HFF-Myc (cell line): ENCODE data around the gene ATP5MK.

ENCODE experiments used
- DNase-seq: peaks from one replicate; pipeline ENCODE4 v3.0.0-alpha.2; 2011; ENCODE audit warnings: low read depth; ENCODE audit errors: extremely low read depth
- H3K4me3 ChIP-seq: replicated peaks from 2 replicates; pipeline ENCODE4 v1.5.1; 2011; ENCODE audit warnings: low read depth, mild to moderate bottlenecking, control low read depth, low read length
- CTCF ChIP-seq: IDR thresholded peaks from 2 replicates; pipeline ENCODE4 v1.5.1; 2012; ENCODE audit warnings: mild to moderate bottlenecking, low read depth, low read length, control low read depth; ENCODE audit errors: missing control alignments

ATP5MK gene

GRCh38 chr10:103413564-103413963 lies 17.3 kb upstream of the ATP5MK start:
- H3K4me3 ChIP-seq = no peak overlapping the region
- no peak for DNase-seq
- no peak for TF ChIP-seq CTCF

- no peak for TF ChIP-seq CTCF
- no peak for DNase-seq
- H3K4me3 ChIP-seq = peak overlapping the region; percentile 98
Measured at GRCh38 chr10:103397191-103397825, 1.0 kb upstream of the ATP5MK start.

- no peak for DNase-seq
- TF ChIP-seq CTCF = no peak
- H3K4me3 ChIP-seq = peak overlapping the region; percentile 98
Measured at GRCh38 chr10:103396789-103397087, 463 bp upstream of the ATP5MK start.

- DNase-seq = no peak
- H3K4me3 ChIP-seq = peak overlapping the region; percentile 98
- no peak for TF ChIP-seq CTCF
Measured at GRCh38 chr10:103395754-103396066, 565 bp downstream of the ATP5MK start.

GRCh38 chr10:103394180-103394579 lies 2.1 kb downstream of the ATP5MK start:
- TF ChIP-seq CTCF = no peak
- peak overlapping the region; percentile 98; the same call in 1 of the 2 replicates for H3K4me3 ChIP-seq
- no peak for DNase-seq

- no peak for TF ChIP-seq CTCF
- no peak for DNase-seq
- H3K4me3 ChIP-seq = no peak overlapping the region
Measured at GRCh38 chr10:103382769-103383168, 13.5 kb downstream of the ATP5MK start.

GRCh38 chr10:103374263-103374662 lies 22.0 kb downstream of the ATP5MK start:
- DNase-seq = no peak
- H3K4me3 ChIP-seq = no peak overlapping the region
- no peak for TF ChIP-seq CTCF
